Measurements from ENCODE around the gene ATAD1.
"Not testable (repeated sequence)": the region's sequence is repeated elsewhere in the genome, so short reads cannot be mapped to it uniquely, and the experiment has no call there.

Gene ATAD1

GRCh38 chr10:87852089-87852488 lies 34.1 kb upstream of the ATAD1 start:
- TF ChIP-seq CTCF (IDR thresholded peaks at IDR 0.05): no peak
- H3K27me3 ChIP-seq (ENCODE audit: control insufficient read depth, insufficient read depth, low read length): no peaks in the 10 kb centered on the region
- no peak overlapping the region for H3K4me2 ChIP-seq (ENCODE audit: low read length)
- no peaks in the 10 kb centered on the region for H3K9me3 ChIP-seq (ENCODE audit: control insufficient read depth, low read length)
- H3K9ac ChIP-seq: no peak overlapping the region
- no peaks in the 10 kb centered on the region for H3K36me3 ChIP-seq (ENCODE audit: control insufficient read depth, insufficient read depth, low read length)
- no peak overlapping the region for H3K27ac ChIP-seq
- no peaks in the 10 kb centered on the region for H3K79me2 ChIP-seq
- no peak overlapping the region for H3K4me3 ChIP-seq (ENCODE audit: low read depth, low read length)
- H2AFZ ChIP-seq: no peak overlapping the region
- no peaks in the 10 kb centered on the region for H3K4me1 ChIP-seq

DNA sequence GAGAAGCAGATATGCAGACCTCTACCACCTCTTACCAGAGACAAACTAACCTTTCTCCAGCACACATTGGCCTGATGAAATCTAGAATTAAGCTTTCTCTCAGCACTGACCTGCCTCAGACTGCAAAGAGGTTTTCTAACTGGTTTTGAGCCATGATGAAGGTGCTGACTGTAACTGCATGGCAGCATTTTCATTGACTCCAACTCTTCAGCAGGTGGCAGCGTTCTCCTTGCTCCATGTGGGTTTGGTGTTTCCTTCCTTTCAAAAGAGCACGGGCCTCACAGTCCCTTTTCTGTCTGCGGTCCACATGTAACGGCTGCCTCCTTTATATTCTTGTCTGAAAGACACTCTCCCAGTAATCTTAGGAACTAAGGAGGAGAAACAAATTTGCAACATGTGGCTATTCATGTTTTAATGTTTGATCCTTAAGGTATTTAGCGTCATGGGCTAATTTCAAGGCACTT lies 32.7 kb upstream of the ATAD1 start:
- Histone ChIP-seq H3K27me3 (ENCODE audit: control insufficient read depth, insufficient read depth, low read length) (no peaks in the 10 kb centered on the region), H3K9ac (no peak overlapping the region), H3K4me3 (ENCODE audit: low read depth, low read length) (no peak overlapping the region), H3K9me3 (ENCODE audit: control insufficient read depth, low read length) (no peaks in the 10 kb centered on the region), H3K36me3 (ENCODE audit: control insufficient read depth, insufficient read depth, low read length) (no peaks in the 10 kb centered on the region), H3K4me2 (ENCODE audit: low read length) (no peak overlapping the region), H3K79me2 (no peaks in the 10 kb centered on the region), H3K4me1 (no peaks in the 10 kb centered on the region), H3K27ac (no peak overlapping the region), H2AFZ (peak overlapping the region; percentile 16)
- peak; percentile 68 for TF ChIP-seq CTCF (IDR thresholded peaks at IDR 0.05)

DNA sequence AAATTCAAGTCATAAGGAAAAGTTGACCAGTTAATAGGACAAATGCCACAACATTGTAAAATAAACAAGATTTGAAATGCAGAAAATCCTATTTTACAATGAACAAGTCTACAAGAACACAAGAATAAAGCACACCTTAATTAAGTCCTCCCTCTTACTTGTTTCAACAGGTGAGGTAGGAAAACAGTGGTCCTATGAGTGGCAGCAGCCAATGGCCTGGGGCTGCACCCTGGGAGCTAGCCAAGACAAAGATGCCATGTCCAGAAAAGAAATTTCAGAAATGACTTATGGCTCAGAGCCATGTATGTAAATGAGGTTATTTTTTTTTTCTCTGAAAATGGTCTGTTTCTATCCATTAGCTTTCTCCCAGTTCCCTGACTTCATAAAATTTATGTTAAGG lies 31.0 kb upstream of the ATAD1 start:
- Histone ChIP-seq H3K4me1 (no peaks in the 10 kb centered on the region), H3K4me2 (ENCODE audit: low read length) (no peak overlapping the region), H2AFZ (no peak overlapping the region), H3K27me3 (ENCODE audit: control insufficient read depth, insufficient read depth, low read length) (no peaks in the 10 kb centered on the region), H3K36me3 (ENCODE audit: control insufficient read depth, insufficient read depth, low read length) (no peaks in the 10 kb centered on the region), H3K79me2 (no peaks in the 10 kb centered on the region), H3K9ac (no peak overlapping the region), H3K9me3 (ENCODE audit: control insufficient read depth, low read length) (no peaks in the 10 kb centered on the region), H3K4me3 (ENCODE audit: low read depth, low read length) (no peak overlapping the region), H3K27ac (no peak overlapping the region)
- TF ChIP-seq CTCF (IDR thresholded peaks at IDR 0.05): no peak

DNA sequence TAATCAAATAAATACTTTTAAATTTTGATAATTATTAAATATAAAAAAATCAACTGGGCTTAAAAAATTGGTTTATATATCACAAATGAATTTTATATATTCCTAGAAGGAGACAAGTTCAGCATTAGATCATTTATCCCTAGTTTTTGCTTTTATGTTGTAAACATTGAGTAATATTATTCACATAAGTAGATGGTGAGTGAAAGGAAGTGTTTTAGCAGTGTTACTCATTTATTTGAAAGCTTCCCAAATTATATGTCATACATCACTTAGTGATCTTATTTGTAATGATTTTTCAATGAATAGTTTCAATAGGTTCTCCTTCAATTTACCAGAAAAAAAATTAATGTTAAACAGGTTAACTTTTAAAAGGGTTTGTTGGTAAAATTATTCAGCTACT lies 29.5 kb upstream of the ATAD1 start:
- Histone ChIP-seq H2AFZ (no peak overlapping the region), H3K36me3 (ENCODE audit: control insufficient read depth, insufficient read depth, low read length) (no peaks in the 10 kb centered on the region)

DNA sequence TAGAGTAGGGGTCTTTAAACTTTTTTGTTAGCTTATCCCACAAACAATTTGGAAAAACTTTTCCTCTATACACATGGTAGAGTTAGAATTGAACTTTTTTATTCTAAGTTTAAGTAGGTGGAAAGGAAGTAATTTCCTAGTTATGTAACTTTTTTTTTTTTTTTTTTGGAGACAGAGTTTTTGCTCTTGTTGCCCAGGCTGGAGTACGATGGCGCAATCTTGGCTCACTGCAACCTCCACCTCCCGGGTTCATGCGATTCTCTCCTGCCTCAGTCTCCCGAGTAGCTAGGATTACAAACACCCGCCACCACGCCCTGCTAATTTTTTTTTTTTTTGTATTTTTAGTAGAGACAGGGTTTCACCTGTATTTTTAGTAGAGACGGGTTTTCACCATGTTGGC lies 28.7 kb upstream of the ATAD1 start:
- not testable (repeated sequence) for H3K9ac ChIP-seq; H3K36me3 ChIP-seq (ENCODE audit: control insufficient read depth, insufficient read depth, low read length); H3K27me3 ChIP-seq (ENCODE audit: control insufficient read depth, insufficient read depth, low read length); H3K9me3 ChIP-seq (ENCODE audit: control insufficient read depth, low read length); H3K4me3 ChIP-seq (ENCODE audit: low read depth, low read length); H3K4me1 ChIP-seq; H2AFZ ChIP-seq; H3K79me2 ChIP-seq; H3K4me2 ChIP-seq (ENCODE audit: low read length); H3K27ac ChIP-seq

More for the DNA sequence above, 29.5 kb upstream of the ATAD1 start:
- no peak for TF ChIP-seq CTCF (IDR thresholded peaks at IDR 0.05)
- Histone ChIP-seq H3K27me3 (ENCODE audit: control insufficient read depth, insufficient read depth, low read length) (no peaks in the 10 kb centered on the region), H3K9me3 (ENCODE audit: control insufficient read depth, low read length) (no peaks in the 10 kb centered on the region), H3K27ac (no peak overlapping the region), H3K4me1 (no peaks in the 10 kb centered on the region), H3K9ac (no peak overlapping the region), H3K4me3 (ENCODE audit: low read depth, low read length) (no peak overlapping the region), H3K4me2 (ENCODE audit: low read length) (no peak overlapping the region), H3K79me2 (no peaks in the 10 kb centered on the region)
